HG03469 (cell line): ENCODE data around the gene JAK1.
"Not testable (repeated sequence)": the region's sequence is repeated elsewhere in the genome, so short reads cannot be mapped to it uniquely, and the experiment has no call there.

Experiments used
- ATAC-seq: cut with Tn5 transposase; IDR thresholded peaks from one replicate; pipeline ENCODE4 v1.9.1; 2021; ENCODE audit warnings: mild to moderate bottlenecking, moderate library complexity, moderate number of reproducible peaks; ENCODE audit not compliant: unreplicated experiment

JAK1 gene

GRCh38 chr1:64844175-64844574, 122.2 kb downstream of the JAK1 start:
- ATAC-seq = no peak

- no peak for ATAC-seq
These were observed 122.7 kb downstream of the JAK1 start for GRCh38 chr1:64843675-64844074.

- ATAC-seq = no peak
These were observed 124.1 kb downstream of the JAK1 start for GRCh38 chr1:64842224-64842623.

GRCh38 chr1:64841330-64842065, 124.9 kb downstream of the JAK1 start:
- ATAC-seq = no peak

- no peak for ATAC-seq
These were observed 126.5 kb downstream of the JAK1 start for GRCh38 chr1:64839732-64840405.

GRCh38 chr1:64839261-64839660, 127.1 kb downstream of the JAK1 start:
- ATAC-seq = no peak

GRCh38 chr1:64838486-64838885, 127.9 kb downstream of the JAK1 start:
- no peak for ATAC-seq

- ATAC-seq = no peak
These were observed 129.5 kb downstream of the JAK1 start for GRCh38 chr1:64836802-64837201.

GRCh38 chr1:64834734-64835133, 131.6 kb downstream of the JAK1 start:
- ATAC-seq = no peak

GRCh38 chr1:64830030-64830651, 136.2 kb downstream of the JAK1 start:
- no peak for ATAC-seq

- no peak for ATAC-seq
These were observed 136.8 kb downstream of the JAK1 start for GRCh38 chr1:64829411-64830029.

- no peak for ATAC-seq
These were observed 137.5 kb downstream of the JAK1 start for GRCh38 chr1:64828829-64829228.

GRCh38 chr1:64826991-64827390, 139.4 kb downstream of the JAK1 start:
- no peak for ATAC-seq

- ATAC-seq = no peak
These were observed 142.5 kb downstream of the JAK1 start for GRCh38 chr1:64823691-64824476.

GRCh38 chr1:64822621-64823020, 143.7 kb downstream of the JAK1 start:
- ATAC-seq = no peak

- ATAC-seq = not testable (repeated sequence)
These were observed 145.8 kb downstream of the JAK1 start for GRCh38 chr1:64820572-64820971.

- ATAC-seq = not testable (repeated sequence)
These were observed 149.0 kb downstream of the JAK1 start for GRCh38 chr1:64817364-64817763.

GRCh38 chr1:64814427-64814826, 151.9 kb downstream of the JAK1 start:
- ATAC-seq = no peak

- ATAC-seq = no peak
These were observed 155.2 kb downstream of the JAK1 start for GRCh38 chr1:64811131-64811530.

- no peak for ATAC-seq
These were observed 156.3 kb downstream of the JAK1 start for GRCh38 chr1:64810001-64810400.

GRCh38 chr1:64809309-64809708, 157.0 kb downstream of the JAK1 start:
- ATAC-seq = no peak
